HEK293 (cell line): ENCODE results near the gene SRP14.

ENCODE experiments used
- CTCF ChIA-PET: fragments of 350-600 bp; formaldehyde crosslinking; extraction: SDS; loops from one replicate; lab custom pipeline; 2021; ENCODE audit warnings: antibody characterized with exemption; lab: Yijun Ruan, JAX
- POLR2A ChIA-PET: fragments of 300-600 bp; formaldehyde crosslinking; extraction: SDS; loops from one replicate; lab custom pipeline; 2020; ENCODE audit warnings: antibody characterized with exemption, inconsistent platforms; lab: Yijun Ruan, JAX
- H3K27ac ChIP-seq: fragments of 200-500 bp; sonication (Bioruptor generic); 2 replicates; pipeline ENCODE4 v1.5.1; 2014; ENCODE audit warnings: low read depth, low read length, control low read depth, inconsistent platforms; ENCODE audit errors: extremely low read depth
- H3K36me3 ChIP-seq, 2 experiments: fragments of 200-500 bp in 1 of 2; sonication (Bioruptor generic) in 1 of 2; 1 replicate in 1 of 2; 2 replicates in 1 of 2; pipeline ENCODE4 v1.5.1; 2014 to 2017; ENCODE audit warnings: inconsistent platforms in 2 of 2, low read length in 2 of 2; ENCODE audit not compliant: control insufficient read depth in 2 of 2, insufficient read depth in 1 of 2
- H3K4me1 ChIP-seq: fragments of 200-500 bp; sonication (Bioruptor generic); 2 replicates; pipeline ENCODE4 v1.5.1; 2014; ENCODE audit warnings: mild to moderate bottlenecking, low read length, inconsistent platforms; ENCODE audit not compliant: control insufficient read depth, insufficient read depth
- H3K4me3 ChIP-seq: 2 replicates; pipeline ENCODE4 v1.5.1; 2011; ENCODE audit warnings: low read depth, mild to moderate bottlenecking, control low read depth, low read length, moderate library complexity
- H3K9me3 ChIP-seq: fragments of 200-500 bp; sonication (Bioruptor generic); 2 replicates; pipeline ENCODE4 v1.5.1; 2014; ENCODE audit warnings: low read depth, low read length, inconsistent platforms; ENCODE audit not compliant: control insufficient read depth, insufficient read depth
- BCL11B ChIP-seq: fragments of 450-650 bp; formaldehyde crosslinking; IDR thresholded peaks from 2 replicates; pipeline ENCODE4 v1.5.1; 2016; ENCODE audit warnings: low read depth, missing biosample characterization, missing genetic modification characterization
- HOXA7 ChIP-seq: sonication (generic); formaldehyde crosslinking; IDR thresholded peaks from 2 replicates; pipeline ENCODE4 v1.8.1; 2022; ENCODE audit warnings: missing genetic modification reagents, borderline replicate concordance
- KLF8 ChIP-seq: fragments of 450-650 bp; formaldehyde crosslinking; IDR thresholded peaks from 2 replicates; pipeline ENCODE4 v1.5.1; 2016; ENCODE audit warnings: missing biosample characterization, missing genetic modification characterization
- SCRT2 ChIP-seq: fragments of 450-650 bp; formaldehyde crosslinking; IDR thresholded peaks from 2 replicates; pipeline ENCODE4 v1.5.1; 2016; ENCODE audit warnings: missing biosample characterization, missing genetic modification characterization
- ZNF112 ChIP-seq: fragments of 450-650 bp; formaldehyde crosslinking; IDR thresholded peaks from 2 replicates; pipeline ENCODE4 v1.5.0; 2017; ENCODE audit warnings: missing biosample characterization, missing genetic modification characterization
- ZNF140 ChIP-seq: fragments of 450-650 bp; formaldehyde crosslinking; IDR thresholded peaks from 2 replicates; pipeline ENCODE4 v1.5.1; 2016; ENCODE audit warnings: missing biosample characterization, missing genetic modification characterization
- ZNF211 ChIP-seq: fragments of 450-650 bp; formaldehyde crosslinking; IDR thresholded peaks from 2 replicates; pipeline ENCODE4 v1.5.1; 2016; ENCODE audit warnings: low read depth, missing biosample characterization, missing genetic modification characterization
- ZNF248 ChIP-seq: fragments of 450-650 bp; formaldehyde crosslinking; IDR thresholded peaks from 2 replicates; pipeline ENCODE4 v1.5.1; 2017; ENCODE audit warnings: missing biosample characterization, missing genetic modification characterization
- ZNF324 ChIP-seq: fragments of 450-650 bp; formaldehyde crosslinking; IDR thresholded peaks from 2 replicates; pipeline ENCODE4 v1.5.1; 2016; ENCODE audit warnings: missing biosample characterization, missing genetic modification characterization
- ZNF404 ChIP-seq: fragments of 450-650 bp; formaldehyde crosslinking; IDR thresholded peaks from 2 replicates; pipeline ENCODE4 v1.5.1; 2017; ENCODE audit warnings: missing biosample characterization, missing genetic modification characterization
- ZNF549 ChIP-seq: fragments of 450-650 bp; IDR thresholded peaks from 2 replicates; pipeline ENCODE4 v1.5.1; 2018; ENCODE audit warnings: missing biosample characterization, missing genetic modification characterization, mild to moderate bottlenecking, inconsistent platforms, moderate library complexity
- ZNF580 ChIP-seq: fragments of 450-650 bp; formaldehyde crosslinking; IDR thresholded peaks from 2 replicates; pipeline ENCODE4 v1.5.1; 2016; ENCODE audit warnings: missing biosample characterization, missing genetic modification characterization
- ZNF701 ChIP-seq: fragments of 450-650 bp; formaldehyde crosslinking; IDR thresholded peaks from 2 replicates; pipeline ENCODE4 v1.5.1; 2016; ENCODE audit warnings: missing biosample characterization, missing genetic modification characterization
- ZNF768 ChIP-seq: fragments of 450-650 bp; formaldehyde crosslinking; IDR thresholded peaks from 2 replicates; pipeline ENCODE4 v1.5.1; 2018; ENCODE audit warnings: missing biosample characterization, mild to moderate bottlenecking, missing genetic modification characterization
- ZNF776 ChIP-seq: fragments of 450-650 bp; formaldehyde crosslinking; IDR thresholded peaks from 2 replicates; pipeline ENCODE4 v1.5.0; 2017; ENCODE audit warnings: missing biosample characterization, missing genetic modification characterization, borderline replicate concordance
- ZNF791 ChIP-seq: fragments of 450-650 bp; formaldehyde crosslinking; IDR thresholded peaks from 2 replicates; pipeline ENCODE4 v1.5.1; 2016; ENCODE audit warnings: missing biosample characterization, missing genetic modification characterization
- ZSCAN30 ChIP-seq: fragments of 450-650 bp; IDR thresholded peaks from 2 replicates; pipeline ENCODE4 v1.5.1; 2018; ENCODE audit warnings: missing biosample characterization, mild to moderate bottlenecking, missing genetic modification characterization, moderate library complexity
- ZSCAN5A ChIP-seq: fragments of 450-650 bp; formaldehyde crosslinking; IDR thresholded peaks from 2 replicates; pipeline ENCODE4 v1.5.1; 2016; ENCODE audit warnings: missing biosample characterization, missing genetic modification characterization
- TF ChIP-seq, protein P1 (sequence below): fragments of 450-650 bp; formaldehyde crosslinking; IDR thresholded peaks from 2 replicates; pipeline ENCODE4 v1.5.1; 2016; ENCODE audit warnings: missing biosample characterization, missing genetic modification characterization
- TF ChIP-seq, protein P2 (sequence below): fragments of 450-650 bp; formaldehyde crosslinking; IDR thresholded peaks from 2 replicates; pipeline ENCODE4 v1.5.1; 2016; ENCODE audit warnings: missing biosample characterization, missing genetic modification characterization
- TF ChIP-seq, protein P3 (sequence below): fragments of 450-650 bp; formaldehyde crosslinking; IDR thresholded peaks from 2 replicates; pipeline ENCODE4 v1.5.1; 2016; ENCODE audit warnings: missing biosample characterization, missing genetic modification characterization

SRP14 gene

DNA sequence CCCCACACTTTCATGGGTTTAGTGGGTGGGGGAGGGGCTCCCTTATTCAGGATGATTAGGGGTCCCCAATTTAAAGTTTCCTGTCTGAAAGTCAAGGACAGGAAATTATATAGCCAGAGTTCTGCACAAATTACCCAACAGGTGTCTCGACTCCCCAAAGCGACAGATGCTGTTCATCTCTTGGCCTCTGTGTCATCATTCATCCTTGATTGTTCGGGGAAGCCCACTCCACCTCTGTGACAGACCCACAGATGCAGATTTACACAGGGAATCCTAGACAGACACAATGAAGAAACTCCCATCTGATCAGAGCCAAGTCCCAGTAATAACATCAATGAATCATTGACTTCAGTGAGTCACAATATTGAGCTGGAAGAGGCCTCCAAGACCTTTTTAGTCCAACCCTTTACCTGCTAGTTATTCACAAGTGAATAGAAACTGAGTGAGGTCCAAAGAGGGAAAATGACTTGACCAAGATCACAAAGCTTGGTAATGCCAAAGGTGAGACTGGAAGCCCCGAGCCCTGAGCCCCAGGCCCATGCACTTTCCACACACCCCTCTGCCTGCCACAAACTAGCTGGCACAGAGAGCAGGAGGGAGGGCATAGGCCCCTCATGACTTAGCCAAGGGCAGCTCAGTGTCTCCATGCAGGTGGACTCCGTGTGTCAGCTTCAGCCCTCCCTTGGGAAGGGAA is 7.9 kb upstream of the SRP14 start:
- peaks cover 0 to 6% of the 10 kb centered on the region in 2 experiments; a peak in 1 of 3 replicates for H3K36me3 ChIP-seq
- H3K4me3 ChIP-seq, result no peak overlapping the region
- peaks cover 14% of the 10 kb centered on the region for H3K4me1 ChIP-seq
- no peaks in the 10 kb centered on the region for H3K9me3 ChIP-seq
- POLR2A ChIA-PET, result interaction anchor here (1.1 to 3.5 kb wide), 7 partner anchors 9 to 62 kb away, joined by 3 to 26 read pairs (median 9); partner anchors contain the start of genes BMF and SRP14
- TF ChIP-seq ZNF580 (tag by site-specific recombination), result no peak
- no peak for TF ChIP-seq ZNF701
- TF ChIP-seq HOXA7, result no peak
- no peak for TF ChIP-seq ZNF211 (tag by site-specific recombination)
- peak; percentile 82 for TF ChIP-seq SCRT2 (tag by site-specific recombination)
- TF ChIP-seq, protein P1, sequence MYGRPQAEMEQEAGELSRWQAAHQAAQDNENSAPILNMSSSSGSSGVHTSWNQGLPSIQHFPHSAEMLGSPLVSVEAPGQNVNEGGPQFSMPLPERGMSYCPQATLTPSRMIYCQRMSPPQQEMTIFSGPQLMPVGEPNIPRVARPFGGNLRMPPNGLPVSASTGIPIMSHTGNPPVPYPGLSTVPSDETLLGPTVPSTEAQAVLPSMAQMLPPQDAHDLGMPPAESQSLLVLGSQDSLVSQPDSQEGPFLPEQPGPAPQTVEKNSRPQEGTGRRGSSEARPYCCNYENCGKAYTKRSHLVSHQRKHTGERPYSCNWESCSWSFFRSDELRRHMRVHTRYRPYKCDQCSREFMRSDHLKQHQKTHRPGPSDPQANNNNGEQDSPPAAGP (tag by site-specific recombination), result peak; percentile 74; the same call in 1 of the 2 replicates
- TF ChIP-seq, all 188 proteins: peak for 2
- CTCF ChIA-PET, result interaction anchor here (0.6 to 3.5 kb wide), 16 partner anchors 54 to 267 kb away, joined by 3 to 57 read pairs (median 3); no protein-coding TSS in a partner anchor
- H3K27ac ChIP-seq, result peak overlapping the region; percentile 52; the same call in 1 of the 2 replicates

DNA sequence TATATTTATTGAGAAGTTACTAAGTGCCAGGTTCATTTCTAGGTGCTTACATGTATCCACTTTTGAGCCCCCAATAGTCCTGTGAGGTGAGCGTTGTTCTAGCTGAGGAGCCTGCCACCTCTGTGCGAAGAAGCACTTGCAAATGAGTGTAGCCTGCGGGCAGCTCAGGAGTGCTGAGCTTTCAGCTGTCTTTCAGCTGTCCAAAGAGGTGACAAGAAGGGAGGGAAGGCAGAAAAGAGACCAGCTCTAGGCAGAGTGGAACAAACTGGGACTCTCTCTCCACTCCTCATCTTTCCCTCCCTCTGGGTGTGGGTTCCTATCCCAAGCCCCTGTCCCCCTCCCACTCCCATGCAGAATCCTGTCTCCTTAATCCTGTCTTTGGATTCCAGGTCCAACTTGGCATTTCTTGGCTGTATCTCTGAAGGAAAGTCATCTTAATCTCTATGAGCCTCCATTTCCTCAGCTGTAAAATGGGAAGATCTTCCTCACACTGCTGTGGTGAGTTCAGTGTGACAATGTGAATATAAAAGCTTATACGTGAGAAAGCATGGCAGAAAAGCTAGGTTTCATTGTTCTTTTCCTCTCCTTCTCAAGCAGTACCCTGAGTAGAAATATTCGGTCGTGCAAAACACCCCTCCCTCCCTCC is 6.7 kb upstream of the SRP14 start:
- Histone ChIP-seq H3K9me3 (no peaks in the 10 kb centered on the region), H3K4me3 (no peak overlapping the region), H3K4me1 (peaks cover 14% of the 10 kb centered on the region)
- CTCF ChIA-PET, result interaction anchor here (0.5 to 3.5 kb wide), 32 partner anchors 10 to 300 kb away, joined by 3 to 57 read pairs (median 4); partner anchors contain the start of genes BMF and BUB1B
- TF ChIP-seq KLF8 (tag by site-specific recombination) (no peak), ZNF549 (tag by site-specific recombination) (no peak), ZNF140 (tag by site-specific recombination) (no peak), ZSCAN5A (tag by site-specific recombination) (no peak), ZNF404 (tag by site-specific recombination) (no peak), ZNF768 (tag by site-specific recombination) (no peak), ZNF776 (tag by site-specific recombination) (no peak), ZSCAN30 (tag by site-specific recombination) (no peak), ZNF248 (tag by site-specific recombination) (no peak), ZNF112 (tag by site-specific recombination) (no peak), ZNF791 (no peak), ZNF324 (tag by site-specific recombination) (no peak), BCL11B (tag by site-specific recombination) (no peak)
- TF ChIP-seq, protein P2, sequence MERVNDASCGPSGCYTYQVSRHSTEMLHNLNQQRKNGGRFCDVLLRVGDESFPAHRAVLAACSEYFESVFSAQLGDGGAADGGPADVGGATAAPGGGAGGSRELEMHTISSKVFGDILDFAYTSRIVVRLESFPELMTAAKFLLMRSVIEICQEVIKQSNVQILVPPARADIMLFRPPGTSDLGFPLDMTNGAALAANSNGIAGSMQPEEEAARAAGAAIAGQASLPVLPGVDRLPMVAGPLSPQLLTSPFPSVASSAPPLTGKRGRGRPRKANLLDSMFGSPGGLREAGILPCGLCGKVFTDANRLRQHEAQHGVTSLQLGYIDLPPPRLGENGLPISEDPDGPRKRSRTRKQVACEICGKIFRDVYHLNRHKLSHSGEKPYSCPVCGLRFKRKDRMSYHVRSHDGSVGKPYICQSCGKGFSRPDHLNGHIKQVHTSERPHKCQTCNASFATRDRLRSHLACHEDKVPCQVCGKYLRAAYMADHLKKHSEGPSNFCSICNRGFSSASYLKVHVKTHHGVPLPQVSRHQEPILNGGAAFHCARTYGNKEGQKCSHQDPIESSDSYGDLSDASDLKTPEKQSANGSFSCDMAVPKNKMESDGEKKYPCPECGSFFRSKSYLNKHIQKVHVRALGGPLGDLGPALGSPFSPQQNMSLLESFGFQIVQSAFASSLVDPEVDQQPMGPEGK (tag by site-specific recombination), result no peak
- TF ChIP-seq, protein P3, sequence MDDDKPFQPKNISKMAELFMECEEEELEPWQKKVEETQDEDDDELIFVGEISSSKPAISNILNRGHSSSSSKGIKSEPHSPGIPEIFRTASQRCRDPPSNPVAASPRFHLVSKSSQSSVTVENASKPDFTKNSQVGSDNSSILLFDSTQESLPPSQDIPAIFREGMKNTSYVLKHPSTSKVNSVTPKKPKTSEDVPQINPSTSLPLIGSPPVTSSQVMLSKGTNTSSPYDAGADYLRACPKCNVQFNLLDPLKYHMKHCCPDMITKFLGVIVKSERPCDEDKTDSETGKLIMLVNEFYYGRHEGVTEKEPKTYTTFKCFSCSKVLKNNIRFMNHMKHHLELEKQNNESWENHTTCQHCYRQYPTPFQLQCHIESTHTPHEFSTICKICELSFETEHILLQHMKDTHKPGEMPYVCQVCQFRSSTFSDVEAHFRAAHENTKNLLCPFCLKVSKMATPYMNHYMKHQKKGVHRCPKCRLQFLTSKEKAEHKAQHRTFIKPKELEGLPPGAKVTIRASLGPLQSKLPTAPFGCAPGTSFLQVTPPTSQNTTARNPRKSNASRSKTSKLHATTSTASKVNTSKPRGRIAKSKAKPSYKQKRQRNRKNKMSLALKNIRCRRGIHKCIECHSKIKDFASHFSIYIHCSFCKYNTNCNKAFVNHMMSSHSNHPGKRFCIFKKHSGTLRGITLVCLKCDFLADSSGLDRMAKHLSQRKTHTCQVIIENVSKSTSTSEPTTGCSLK (tag by site-specific recombination), result no peak
- TF ChIP-seq, all 188 proteins: peak for 0
- POLR2A ChIA-PET, result interaction anchor here (1.4 to 3.5 kb wide), 3 partner anchors 43 to 61 kb away, joined by 6 to 26 read pairs (median 9); no protein-coding TSS in a partner anchor
- Histone ChIP-seq H3K27ac (peak overlapping the region; percentile 28; the same call in 1 of the 2 replicates), H3K36me3 (peaks cover 0 to 6% of the 10 kb centered on the region in 2 experiments; a peak in 1 of 3 replicates)
